ENCODE data around the gene WWP2. TPM values are rescaled to one million over a fixed set of nuclear protein-coding genes. Genes with fewer than 3 reads are reported as not detected.

WWP2 gene
- total and polyA plus RNA-seq, 7 donors: 12.2 to 26.0 (median 19.0) TPM

DNA sequence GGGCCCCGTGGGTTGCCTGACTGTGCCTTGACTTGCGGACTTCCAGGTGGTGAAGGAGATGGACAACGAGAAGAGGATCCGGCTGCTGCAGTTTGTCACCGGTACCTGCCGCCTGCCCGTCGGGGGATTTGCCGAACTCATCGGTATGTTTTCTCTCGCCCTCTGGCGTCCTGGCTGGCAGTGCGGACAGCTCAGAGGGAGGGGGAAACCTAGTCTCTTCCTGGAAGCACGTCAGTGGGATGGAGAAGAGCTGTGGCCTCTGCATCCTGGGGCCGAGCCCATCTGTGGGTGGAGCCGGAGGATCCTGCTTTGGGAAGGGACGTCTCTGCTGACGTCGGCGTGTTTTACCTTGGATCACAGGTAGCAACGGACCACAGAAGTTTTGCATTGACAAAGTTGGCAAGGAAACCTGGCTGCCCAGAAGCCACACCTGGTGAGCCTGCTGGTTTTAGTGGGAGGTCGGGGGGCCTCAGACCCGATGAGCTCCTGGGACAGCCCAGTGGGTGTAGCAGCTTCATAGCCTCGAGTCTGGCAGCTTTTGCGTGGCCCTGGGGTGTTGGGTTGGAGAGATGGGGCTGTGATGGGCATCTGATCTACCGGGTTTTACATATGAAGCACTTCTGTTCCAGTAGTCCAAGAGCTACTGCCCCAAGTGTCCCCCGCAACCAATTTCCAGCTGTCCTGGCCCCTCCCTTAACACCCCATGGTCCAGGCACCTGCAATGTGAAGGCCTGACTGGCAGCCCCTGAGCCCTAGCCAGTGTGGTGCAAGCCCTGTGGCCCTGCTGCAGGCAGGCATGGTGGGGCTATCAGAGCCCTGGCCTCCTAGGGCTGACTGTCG is 177.1 kb downstream of the WWP2 start:
- H3K9me3 ChIP-seq: no peaks in the 10 kb centered on the region
- DNase-seq (no peak), ATAC-seq (no peak)
- no peak overlapping the region for H3K27ac ChIP-seq
- intact Hi-C loops (cut with DNase I): no loop called here
- no peaks in the 10 kb centered on the region for H3K27me3 ChIP-seq (ENCODE audit: insufficient read depth in 3 of 3, low read length in 2 of 3)
- WGBS, 3 donors: 91 to 93% (median 92%) methylated on average over 28 of the region's 28 CpGs
- H3K4me1 ChIP-seq: no peaks in the 10 kb centered on the region
- peaks cover 0 to 73% of the 10 kb centered on the region in 2 donors for H3K36me3 ChIP-seq (ENCODE audit: insufficient read depth in 1 of 2, low read depth in 1 of 2)
- no peak overlapping the region for H3K4me3 ChIP-seq
- TF ChIP-seq CTCF (IDR thresholded peaks at IDR 0.05): no peak

GRCh38 chr16:69939821-69940585 is 177.9 kb downstream of the WWP2 start:
- TF ChIP-seq CTCF (IDR thresholded peaks at IDR 0.05): no peak
- 92 to 94% (median 93%) methylated on average over 26 of the region's 26 CpGs for WGBS, 3 donors
- peaks cover 0 to 65% of the 10 kb centered on the region in 2 donors for H3K36me3 ChIP-seq (ENCODE audit: insufficient read depth in 1 of 2, low read depth in 1 of 2)
- no peaks in the 10 kb centered on the region for H3K4me1 ChIP-seq
- H3K9me3 ChIP-seq: no peaks in the 10 kb centered on the region
- ATAC-seq (no peak), DNase-seq (no peak)
- no peak overlapping the region for H3K4me3 ChIP-seq
- intact Hi-C loops (cut with DNase I): no loop called here
- H3K27ac ChIP-seq: no peak overlapping the region
- no peaks in the 10 kb centered on the region for H3K27me3 ChIP-seq (ENCODE audit: insufficient read depth in 3 of 3, low read length in 2 of 3)

- no peak for TF ChIP-seq CTCF (IDR thresholded peaks at IDR 0.05)
- 96 to 98% (median 96%) methylated on average over 13 of the region's 13 CpGs for WGBS, 3 donors
- intact Hi-C loops (cut with DNase I): no loop called here
- peaks cover 0 to 59% of the 10 kb centered on the region in 2 donors for H3K36me3 ChIP-seq (ENCODE audit: insufficient read depth in 1 of 2, low read depth in 1 of 2)
- H3K27ac ChIP-seq: no peak overlapping the region
- ATAC-seq (no peak), DNase-seq (no peak)
- no peaks in the 10 kb centered on the region for H3K4me1 ChIP-seq
- no peaks in the 10 kb centered on the region for H3K9me3 ChIP-seq
- no peaks in the 10 kb centered on the region for H3K27me3 ChIP-seq (ENCODE audit: insufficient read depth in 3 of 3, low read length in 2 of 3)
- no peak overlapping the region for H3K4me3 ChIP-seq
Observed at GRCh38 chr16:69940676-69941075, 178.5 kb downstream of the WWP2 start.

DNA sequence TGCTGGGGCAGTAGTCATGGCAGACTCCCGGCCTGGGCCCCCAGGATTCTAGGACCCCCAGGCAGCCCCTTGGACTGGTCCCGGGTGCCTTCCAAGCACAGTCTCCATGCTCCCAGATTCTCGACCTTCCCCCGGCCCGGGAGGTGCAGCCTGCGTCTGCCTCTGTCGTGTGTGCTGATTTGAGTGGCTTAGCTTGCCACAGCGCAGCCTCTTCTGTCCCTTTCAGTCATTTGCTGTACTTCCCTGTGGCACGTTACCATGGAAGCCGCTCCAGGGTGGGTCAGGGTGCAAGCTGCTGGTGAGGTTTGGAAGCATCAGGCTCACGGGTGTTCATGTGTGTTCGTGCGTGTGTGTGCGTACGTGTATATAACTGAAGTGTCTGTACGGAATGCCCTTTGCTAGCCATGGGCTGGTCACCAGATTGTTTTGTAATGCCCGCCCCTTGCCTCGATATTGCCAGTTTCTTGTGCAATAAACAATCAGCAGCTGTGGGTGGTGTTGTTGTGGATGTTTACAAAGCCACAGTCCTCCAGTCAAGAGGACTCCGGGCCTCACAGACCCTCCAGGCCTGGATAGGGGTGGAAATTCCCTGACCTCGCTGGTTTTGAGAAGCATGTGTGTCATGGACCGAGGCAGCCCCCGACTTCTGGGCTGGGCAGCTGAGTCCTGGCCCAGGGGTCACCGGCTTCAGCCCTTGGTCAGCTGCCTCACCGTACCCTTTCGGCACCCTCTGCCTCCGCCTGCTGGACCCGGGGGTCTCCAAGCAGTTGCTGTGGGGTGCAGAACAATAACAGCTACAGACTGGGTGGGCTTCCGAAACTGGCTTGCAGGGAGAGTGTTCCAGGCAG is 179.3 kb downstream of the WWP2 start:
- H3K9me3 ChIP-seq: no peaks in the 10 kb centered on the region
- H3K4me1 ChIP-seq: no peaks in the 10 kb centered on the region
- no peaks in the 10 kb centered on the region for H3K27me3 ChIP-seq (ENCODE audit: insufficient read depth in 3 of 3, low read length in 2 of 3)
- no peak overlapping the region for H3K4me3 ChIP-seq
- WGBS, 3 donors: 75 to 87% (median 75%) methylated on average over 28 of the region's 28 CpGs
- intact Hi-C loops (cut with DNase I): no loop called here
- peaks cover 0 to 51% of the 10 kb centered on the region in 2 donors for H3K36me3 ChIP-seq (ENCODE audit: insufficient read depth in 1 of 2, low read depth in 1 of 2)
- H3K27ac ChIP-seq: no peak overlapping the region
- DNase-seq (peak in 1 of 2 donors; percentile 54), ATAC-seq (peak in 3 of 4 donors; percentile 23 to 69 (median 40))
- no peak for TF ChIP-seq CTCF (IDR thresholded peaks at IDR 0.05)

All from psoas muscle (tissue), 8 donors.